Activated CD4-positive, alpha-beta T cell treated with anti-CD3 and anti-CD28 coated beads for 1 hour (primary cell): ENCODE data around the gene ENTREP3.
"Not testable (repeated sequence)": the region's sequence is repeated elsewhere in the genome, so short reads cannot be mapped to it uniquely, and the experiment has no call there.

ENCODE experiments used
- DNase-seq: peaks from one replicate; pipeline ENCODE4 v3.0.0-alpha.2; 2020

Gene ENTREP3, protein sequence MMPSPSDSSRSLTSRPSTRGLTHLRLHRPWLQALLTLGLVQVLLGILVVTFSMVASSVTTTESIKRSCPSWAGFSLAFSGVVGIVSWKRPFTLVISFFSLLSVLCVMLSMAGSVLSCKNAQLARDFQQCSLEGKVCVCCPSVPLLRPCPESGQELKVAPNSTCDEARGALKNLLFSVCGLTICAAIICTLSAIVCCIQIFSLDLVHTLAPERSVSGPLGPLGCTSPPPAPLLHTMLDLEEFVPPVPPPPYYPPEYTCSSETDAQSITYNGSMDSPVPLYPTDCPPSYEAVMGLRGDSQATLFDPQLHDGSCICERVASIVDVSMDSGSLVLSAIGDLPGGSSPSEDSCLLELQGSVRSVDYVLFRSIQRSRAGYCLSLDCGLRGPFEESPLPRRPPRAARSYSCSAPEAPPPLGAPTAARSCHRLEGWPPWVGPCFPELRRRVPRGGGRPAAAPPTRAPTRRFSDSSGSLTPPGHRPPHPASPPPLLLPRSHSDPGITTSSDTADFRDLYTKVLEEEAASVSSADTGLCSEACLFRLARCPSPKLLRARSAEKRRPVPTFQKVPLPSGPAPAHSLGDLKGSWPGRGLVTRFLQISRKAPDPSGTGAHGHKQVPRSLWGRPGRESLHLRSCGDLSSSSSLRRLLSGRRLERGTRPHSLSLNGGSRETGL

DNA sequence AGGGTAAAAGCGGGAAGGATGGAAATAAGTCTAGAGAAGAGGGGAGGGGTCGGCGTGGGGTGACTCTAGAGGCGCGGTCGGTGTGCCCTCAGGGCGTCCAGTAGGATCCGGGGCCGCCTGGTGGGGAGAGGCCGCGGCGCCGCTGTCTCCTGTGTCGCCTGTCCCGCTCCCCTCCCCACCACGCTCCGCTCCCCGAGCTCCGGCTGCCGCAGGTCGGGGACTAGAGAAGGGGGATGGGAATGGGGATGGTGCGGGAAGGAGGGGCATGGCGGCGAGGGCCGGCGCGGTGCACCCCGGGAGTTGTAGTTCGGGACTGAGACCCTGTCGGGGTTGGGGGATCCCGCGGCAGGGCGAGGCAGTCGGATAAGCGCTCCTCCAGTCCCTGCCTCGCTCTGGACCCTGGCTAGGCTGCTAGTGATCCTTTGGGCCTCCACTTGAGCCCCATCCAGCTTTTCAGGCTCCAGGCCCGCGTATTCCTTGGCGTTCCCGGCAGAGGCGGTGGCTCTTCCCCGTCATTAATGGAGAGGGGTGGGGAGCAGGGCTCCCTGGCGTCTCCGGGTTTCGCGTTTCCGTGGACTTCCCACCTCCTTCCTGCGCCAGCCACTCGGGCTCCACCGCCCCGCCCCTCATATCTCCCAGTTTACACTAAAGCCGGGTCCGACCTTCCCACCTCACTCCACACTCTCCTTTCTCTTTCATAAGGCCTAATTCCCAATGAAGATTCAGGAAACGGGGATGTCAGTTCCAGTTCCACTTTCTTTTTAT is at the start of gene ENTREP3:
TSS of gene ENTREP3 (minus strand) at position 241 of the 765 bp plus-strand sequence. CDS start 606 bp downstream, outside the sequence.
- DNase-seq, result peak; percentile 62

DNA sequence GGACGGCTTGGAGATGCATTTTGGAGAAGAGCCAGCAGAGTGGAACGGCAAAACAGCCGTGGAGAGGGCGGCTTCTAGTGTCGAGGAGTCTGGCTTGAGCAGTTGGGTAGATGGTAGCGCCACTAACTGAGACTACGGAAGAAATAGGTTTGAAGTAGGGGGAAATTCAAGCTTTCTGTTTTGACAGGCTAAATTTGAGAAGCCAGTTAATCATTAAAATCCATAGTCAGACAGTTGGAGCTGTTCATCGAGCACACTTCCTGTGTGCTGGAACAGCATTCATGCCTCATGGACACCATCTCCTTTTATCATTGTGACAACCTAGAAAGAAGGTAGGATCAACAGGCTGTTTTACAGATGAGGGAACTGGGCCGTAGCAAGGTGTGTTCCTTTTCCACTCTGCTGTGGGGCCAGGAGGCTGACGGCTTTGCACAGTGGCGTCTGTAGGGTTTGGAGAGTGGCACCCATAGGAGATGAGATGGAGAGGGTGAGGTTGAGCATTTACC is 49.3 kb upstream of the ENTREP3 start:
- DNase-seq, result no peak

DNA sequence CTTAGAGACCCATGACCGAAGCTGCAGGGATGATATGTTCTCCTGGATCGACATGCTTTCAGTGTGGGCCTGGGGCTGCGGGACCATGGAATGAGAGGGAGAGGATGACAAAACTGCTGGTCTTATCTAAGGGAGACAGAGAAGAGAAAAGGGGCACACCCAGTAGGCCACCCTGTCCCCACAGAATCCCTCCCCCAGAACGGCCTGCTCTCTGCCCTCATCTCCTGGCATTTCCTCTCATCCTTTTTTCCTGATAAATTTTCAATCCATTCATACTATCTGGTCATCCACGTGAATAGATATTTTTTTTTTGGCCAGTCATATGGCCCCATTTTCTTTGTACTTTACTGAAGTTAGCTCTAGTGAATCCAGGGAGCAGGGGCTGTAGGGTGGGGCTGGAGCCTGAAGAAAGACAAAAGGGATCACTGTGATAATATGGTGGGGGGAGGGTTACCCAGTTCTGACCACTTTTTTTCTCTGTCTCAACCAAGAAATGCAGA is 46.1 kb upstream of the ENTREP3 start, which contains the start of gene PKLR:
TSS of gene PKLR (minus strand) at position 97 of the 500 bp plus-strand sequence. CDS start at position 54, 43 bp downstream.
- DNase-seq, result no peak

DNA sequence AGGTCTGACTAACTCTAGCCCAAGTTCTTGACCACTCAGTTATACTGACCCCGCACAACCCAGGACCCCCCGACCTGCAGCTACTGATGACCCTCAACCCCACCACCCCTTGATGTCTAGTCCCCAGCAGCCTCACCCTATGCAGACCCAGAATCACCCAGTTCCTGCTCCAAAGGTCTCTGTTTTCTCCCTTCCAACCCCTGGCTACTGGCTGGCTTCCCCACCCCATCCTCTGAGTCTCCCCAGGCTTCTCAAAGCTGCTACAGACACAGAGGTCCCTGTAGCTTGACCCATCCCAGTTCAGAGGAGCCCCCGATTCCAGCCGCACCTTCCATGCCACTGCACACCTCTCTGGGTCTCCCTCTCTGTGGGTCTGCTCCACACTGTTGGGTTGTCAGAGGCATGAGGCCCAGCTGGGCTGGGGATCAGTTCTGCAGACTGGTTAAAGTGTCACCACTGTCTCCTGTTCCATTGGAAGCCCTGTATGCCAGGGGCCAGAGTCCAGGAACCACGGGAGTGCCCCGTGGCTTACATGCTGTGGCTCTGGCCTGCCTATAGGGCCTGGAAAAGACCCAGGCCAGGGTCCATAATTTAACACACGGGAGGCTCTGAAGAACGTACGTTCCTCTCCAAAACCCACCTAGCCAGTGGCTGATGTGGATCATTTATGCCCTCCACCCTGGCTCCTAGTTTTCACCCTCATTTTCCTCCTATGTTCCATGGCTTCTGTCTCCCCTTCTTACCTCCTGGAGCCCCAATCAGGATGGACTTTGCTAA is 45.5 kb upstream of the ENTREP3 start:
- no peak for DNase-seq

DNA sequence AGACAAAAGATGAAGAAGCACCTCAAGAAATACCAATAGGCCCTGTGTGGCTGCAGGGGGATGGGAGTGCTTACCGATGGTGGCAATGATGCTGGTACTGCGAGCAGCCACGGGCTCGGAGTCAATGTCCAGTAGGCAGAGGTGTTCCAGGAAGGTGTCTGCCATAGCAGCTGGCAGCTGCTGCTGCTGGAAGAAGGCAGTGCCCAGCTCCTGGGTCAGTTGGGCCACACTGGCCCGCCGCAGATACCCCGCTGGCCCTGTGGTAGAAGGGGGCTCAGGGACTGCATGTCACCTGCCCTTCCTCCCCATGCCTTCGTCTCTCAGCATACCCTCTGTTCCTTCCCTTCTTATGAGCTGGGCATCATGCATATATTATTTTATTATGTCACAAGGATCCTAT is 44.7 kb upstream of the ENTREP3 start:
- no peak for DNase-seq

DNA sequence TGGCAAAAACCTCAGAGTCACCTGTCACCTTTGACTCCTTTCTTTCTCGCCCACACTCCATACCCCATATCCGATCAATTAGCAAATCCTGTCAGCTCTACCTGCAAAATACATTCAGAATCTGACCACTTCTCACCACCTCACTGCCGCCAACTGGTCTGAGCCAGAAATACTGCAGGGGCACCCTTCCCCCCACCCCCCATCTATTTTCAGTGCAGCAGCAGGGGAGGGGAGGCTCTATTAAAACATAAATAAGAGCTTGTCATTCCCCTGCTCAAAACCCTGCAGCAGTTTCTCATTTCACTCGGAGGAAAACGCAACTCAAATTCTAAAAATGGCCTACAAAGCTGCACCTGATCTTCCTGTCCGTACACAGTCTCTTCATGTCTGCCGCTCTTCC is 42.1 kb upstream of the ENTREP3 start:
- DNase-seq, result no peak

DNA sequence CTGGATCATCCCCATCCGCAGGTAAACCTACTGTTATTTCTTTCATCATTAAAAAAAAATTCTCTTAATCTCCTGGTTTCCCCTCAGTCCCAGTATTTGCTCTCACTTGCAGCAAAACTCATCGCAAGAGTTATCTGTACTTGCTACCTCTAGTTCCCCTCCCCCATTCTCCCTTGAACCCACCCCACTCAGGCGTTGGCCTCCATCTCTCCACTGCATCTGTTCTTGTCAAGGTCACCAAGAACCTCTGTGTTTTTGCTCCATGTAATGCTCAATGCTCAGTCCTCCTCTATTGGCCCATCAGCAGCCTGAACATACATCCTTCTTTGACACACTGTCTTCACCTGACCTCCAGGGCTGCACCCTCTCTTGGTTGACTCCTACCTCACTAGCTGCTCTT is 41.4 kb upstream of the ENTREP3 start:
- no peak for DNase-seq

DNA sequence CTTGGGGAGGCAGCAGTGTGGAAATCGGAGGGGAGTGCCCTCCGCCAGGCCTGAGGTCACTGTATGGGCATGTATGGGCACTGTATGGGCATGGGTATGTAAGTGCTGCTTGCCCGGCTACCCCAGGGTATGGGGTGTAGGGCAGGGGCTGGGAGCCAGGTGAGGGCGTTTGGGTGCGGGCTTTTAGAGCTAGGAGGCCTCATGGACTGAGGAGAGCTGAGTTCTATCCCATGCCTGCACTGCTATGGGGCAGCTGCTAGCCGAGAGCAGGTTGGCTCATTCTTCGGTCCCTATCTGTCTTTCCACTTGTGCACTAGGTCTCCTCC is 40.6 kb upstream of the ENTREP3 start:
- no peak for DNase-seq

DNA sequence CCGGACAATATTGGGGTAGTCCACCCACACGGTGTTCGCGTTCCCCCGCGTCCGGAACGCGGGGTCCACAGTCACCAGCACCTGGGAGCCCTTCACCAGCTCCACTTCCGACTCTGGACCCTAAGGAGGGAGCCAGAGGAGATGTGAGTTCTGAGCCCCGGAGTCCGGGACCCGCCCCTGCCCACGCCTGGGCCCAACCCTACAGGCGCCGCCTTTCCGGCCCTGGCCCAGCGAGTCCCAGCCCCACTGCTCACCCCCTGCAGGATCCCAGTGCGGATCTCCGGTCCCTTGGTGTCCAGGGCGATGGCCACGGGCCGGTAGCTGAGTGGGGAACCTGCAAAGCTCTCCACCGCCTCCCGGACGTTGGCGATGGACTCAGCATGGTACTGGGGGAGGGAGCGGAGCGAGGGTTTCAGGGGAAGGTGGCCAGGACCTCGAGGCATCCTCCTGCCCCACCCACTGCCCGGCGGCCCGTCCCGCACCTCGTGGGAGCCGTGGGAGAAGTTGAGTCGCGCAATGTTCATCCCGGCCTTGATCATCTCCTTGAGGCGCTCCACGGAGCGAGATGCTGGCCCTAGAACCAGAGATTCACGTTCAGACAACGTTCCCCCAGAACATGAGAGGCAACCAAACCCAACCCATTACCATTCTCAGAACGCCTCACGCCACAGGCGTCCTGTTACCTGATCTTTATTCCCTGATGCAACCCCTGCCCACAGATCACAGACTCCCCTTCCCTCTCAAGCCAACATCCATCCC is 40.1 kb upstream of the ENTREP3 start:
- DNase-seq, result no peak

DNA sequence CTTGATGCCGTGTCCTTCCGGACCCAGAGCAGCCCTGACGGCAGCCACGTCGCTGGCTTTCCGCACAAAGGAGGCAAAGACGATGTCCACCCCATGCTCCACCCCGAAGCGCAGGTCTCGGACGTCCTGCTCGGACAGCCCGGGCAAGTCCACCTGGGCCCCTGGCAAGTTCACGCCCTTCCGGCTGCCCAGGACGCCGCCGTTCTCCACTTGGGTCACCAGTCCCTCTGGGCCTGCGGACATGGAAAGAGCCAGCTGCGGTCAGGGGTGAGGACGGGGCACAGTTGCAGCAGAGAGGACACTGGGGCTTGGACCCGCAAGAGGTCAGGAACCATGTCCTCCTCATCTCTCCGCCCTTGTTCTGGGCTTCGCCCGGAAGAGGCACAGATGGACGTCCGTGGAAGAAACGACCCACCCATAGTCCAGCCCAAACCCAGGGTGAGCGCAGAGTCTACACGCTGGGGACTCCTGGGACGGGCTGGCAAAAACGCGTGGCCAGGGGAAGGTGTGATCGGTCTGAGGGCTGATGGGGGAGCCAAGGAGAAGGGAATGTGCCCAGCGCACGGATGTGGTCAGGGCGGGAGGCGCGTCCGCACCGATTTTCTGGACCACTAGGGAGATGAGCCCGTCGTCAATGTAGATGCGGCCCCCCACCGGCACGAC is 39.4 kb upstream of the ENTREP3 start:
- no peak for DNase-seq

DNA sequence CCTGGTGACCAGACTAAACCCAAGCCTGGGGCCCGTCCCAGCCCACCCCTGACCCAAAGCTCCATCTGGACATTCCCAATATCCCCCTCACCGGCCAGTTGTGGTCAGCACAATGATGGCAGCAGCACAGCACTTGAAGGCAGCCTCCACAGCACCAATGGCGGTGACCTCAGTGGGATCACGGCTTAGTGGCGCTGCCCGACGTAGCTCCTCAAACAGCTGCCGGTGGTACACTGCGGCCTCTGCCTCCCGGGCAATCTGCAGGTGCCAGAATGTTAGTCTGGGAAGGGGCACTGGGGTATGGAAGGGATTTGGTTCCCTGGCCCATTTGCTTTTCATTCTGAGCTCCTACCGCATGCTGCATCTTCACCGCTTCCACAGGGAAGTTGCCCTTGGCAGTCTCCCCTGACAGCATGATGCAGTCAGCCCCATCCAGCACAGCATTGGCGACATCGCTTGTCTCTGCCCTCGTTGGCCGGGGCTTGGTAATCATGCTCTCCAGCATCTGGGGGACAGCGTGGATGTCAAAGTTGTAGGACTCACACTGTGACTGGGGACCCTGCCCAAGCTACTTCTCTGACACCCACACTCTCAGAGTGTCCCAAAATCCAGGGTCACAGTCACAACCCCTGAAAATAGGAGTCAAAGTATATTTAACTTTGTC is 37.9 kb upstream of the ENTREP3 start:
- no peak for DNase-seq

DNA sequence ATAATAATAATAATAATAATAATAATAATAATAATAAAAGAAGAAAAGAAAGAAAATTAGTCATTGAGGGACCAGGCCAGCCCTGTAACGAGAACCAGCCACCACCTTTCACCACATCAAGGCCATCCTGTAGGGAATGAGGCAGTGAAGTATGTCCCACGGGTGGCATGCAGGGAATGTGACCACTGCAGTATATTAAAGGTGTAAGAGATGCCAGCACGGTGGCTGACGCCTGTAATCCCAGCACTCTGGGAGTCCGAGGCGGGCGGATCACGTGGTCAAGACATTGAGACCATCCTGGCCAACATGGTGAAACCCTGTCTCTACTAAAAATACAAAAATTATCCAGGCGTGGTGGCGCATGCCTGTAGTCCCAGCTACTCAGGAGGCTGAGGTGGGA is 35.7 kb upstream of the ENTREP3 start:
- DNase-seq, result not testable (repeated sequence)

DNA sequence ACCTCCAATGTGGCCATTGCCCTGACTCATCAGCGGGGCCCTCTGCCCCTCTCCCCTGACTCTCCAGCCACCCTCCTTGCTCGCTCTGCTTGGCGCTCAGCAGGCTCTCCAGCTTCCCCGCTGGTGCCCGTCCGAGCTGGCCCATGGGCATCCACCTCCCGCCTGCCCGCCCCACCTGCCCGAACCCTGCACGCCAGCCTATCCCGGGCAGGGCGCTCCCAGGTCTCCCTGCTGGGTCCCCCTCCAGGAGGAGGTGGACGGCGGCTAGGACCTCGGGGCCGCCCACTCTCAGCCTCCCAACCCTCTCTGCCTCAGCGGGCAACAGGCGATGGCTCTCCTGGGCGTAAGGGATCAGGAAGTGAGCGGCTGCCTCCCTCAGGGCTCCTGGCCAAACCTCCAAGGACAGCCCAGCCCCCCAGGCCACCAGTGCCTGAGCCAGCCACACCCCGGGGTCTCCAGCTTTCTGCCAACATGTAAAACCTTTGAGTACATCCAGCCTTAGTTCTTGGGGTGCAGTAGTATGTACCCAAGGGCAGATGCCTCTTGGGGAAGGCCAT is 32.8 kb upstream of the ENTREP3 start:
- no peak for DNase-seq

DNA sequence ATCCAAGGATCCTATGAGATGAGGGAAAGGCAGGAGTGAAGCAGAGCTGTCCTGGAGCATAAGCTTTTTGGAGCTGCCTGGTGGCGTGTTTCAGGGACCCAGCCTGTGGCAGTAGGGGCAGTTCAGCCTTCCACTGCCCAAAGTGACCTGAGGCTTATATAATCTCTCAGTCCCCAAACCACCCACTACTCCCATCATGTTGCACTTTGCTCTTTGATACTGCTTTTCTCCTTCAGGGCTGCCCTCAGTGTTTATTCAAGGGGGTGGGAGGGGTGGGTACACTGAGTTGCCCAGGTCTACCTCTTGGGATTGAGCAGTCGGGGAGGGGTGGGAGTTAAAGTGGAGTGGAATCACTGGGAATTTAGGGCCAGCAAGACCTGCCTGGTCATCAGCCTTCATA is 31.3 kb upstream of the ENTREP3 start:
- DNase-seq, result no peak

DNA sequence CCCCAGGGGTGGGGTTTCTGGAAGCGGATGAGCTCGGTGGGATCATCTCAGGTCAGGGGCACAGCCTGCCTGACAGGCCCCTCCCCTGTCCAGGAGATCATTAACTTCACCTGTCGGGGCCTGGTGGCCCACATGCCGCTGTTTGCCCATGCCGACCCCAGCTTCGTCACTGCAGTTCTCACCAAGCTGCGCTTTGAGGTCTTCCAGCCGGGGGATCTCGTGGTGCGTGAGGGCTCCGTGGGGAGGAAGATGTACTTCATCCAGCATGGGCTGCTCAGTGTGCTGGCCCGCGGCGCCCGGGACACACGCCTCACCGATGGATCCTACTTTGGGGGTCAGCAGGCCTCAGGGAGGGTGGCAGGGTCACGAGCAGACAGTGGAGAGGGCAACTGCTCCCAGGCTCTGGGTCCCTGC is 30.4 kb upstream of the ENTREP3 start:
- DNase-seq, result no peak

DNA sequence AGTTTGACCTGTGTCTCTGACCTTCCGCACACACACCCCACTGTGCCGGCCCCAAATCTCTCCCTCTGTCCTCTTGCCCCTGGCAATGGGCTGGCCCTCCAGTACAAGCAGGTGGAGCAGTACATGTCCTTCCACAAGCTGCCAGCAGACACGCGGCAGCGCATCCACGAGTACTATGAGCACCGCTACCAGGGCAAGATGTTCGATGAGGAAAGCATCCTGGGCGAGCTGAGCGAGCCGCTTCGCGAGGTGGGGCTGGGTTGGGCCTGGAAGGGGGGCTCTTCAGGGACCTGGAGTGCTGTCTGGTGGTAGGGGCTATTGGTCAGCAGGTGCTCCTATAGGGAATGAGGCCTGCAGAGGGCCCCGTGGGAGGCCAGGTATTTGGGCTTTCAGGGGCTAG is 29.8 kb upstream of the ENTREP3 start:
- DNase-seq, result no peak

DNA sequence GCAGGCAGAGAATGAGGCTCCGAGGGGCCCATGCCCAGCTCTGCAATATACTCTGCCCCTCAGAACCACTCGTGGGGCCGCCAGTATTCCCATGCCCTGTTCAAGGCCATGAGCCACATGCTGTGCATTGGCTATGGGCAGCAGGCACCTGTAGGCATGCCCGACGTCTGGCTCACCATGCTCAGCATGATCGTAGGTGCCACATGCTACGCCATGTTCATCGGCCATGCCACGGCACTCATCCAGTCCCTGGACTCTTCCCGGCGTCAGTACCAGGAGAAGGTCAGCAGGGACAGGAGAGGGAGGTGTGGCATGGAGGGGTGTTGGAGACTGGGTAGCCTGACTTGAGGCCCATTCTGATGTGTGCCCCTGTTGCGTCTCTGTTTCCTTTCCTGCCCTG is 29.2 kb upstream of the ENTREP3 start:
- DNase-seq, result no peak

DNA sequence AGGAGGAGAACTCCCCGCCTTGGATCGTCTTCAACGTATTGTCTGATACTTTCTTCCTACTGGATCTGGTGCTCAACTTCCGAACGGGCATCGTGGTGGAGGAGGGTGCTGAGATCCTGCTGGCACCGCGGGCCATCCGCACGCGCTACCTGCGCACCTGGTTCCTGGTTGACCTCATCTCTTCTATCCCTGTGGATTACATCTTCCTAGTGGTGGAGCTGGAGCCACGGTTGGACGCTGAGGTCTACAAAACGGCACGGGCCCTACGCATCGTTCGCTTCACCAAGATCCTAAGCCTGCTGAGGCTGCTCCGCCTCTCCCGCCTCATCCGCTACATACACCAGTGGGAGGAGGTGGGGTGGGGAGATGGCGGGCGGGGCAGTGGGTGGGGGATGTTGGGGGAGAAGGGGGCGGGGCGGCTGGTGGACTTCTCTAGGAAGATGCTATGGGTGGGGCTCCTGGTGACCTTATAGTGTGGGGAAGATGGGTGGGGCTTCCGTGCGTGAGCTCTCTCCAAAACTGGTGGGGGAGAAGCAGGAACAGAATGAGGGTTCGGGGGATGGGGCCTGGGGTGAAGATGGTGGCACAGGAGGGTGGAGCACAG is 27.3 kb upstream of the ENTREP3 start:
- no peak for DNase-seq

DNA sequence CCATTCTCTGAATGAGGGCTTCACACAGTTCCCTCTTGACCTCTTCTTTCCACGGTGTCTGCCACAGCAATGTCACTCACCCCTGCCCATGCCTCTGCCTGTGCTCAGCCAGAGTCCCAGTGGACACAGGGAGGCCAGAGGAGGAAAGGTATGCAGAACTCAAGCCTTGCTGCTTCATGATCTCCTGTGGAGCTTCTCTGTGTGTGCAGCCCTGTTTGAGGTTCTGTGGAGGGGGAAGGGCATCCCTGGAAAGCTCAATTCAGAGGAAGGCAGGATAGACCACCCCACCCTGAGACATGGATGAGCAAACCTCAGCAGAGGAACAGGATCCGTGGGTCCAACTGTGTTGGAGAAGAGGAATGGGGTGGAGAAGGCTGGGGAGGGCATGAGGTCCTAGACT is 24.0 kb upstream of the ENTREP3 start:
- no peak for DNase-seq

DNA sequence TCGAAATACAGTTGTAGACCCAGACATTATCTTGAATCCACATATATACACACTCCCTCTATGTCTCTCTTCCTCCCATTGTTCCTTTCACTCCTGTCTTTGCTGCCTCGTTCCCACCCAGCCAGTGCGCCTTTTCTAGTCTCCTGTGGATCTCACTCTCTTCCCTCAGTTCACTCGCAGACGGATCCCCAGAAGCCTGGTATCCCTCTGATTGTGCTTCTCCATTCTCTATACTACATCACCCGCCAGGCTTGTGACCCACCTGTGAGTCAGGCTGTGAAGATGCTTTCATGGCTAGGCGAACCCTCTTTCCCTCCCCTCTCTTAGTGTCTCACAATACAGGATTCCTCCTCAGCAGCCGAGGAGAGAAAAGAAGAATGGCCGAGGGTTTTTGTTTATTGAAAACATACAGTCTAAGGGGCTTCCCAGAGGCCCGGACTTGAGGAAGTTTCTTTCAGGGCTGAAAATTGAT is 23.4 kb upstream of the ENTREP3 start:
- DNase-seq, result no peak
